PFSK-1 (cell line): ENCODE results near the gene CACNG1.

Experiments used
- FOXP2 ChIP-seq: optimal IDR thresholded peaks from 2 replicates; pipeline ENCODE3; 2011; ENCODE audit warnings: borderline replicate concordance, control low read depth, inconsistent platforms; ENCODE audit not compliant: insufficient read depth; ENCODE audit errors: extremely low read length, extremely low read depth
- POLR2AphosphoS5 ChIP-seq: IDR thresholded peaks from 2 replicates; pipeline ENCODE4 v1.6.1; 2012; ENCODE audit warnings: low read depth, mild to moderate bottlenecking, control low read depth, low read length, moderate library complexity
- SIN3A ChIP-seq: IDR thresholded peaks from 2 replicates; pipeline ENCODE4 v1.6.1; 2012; ENCODE audit warnings: mild to moderate bottlenecking, low read length, moderate library complexity, borderline replicate concordance; ENCODE audit not compliant: insufficient read depth
- TAF1 ChIP-seq: IDR thresholded peaks from 2 replicates; pipeline ENCODE4 v1.6.1; 2012; ENCODE audit warnings: low read length, control low read depth, borderline replicate concordance; ENCODE audit not compliant: insufficient read depth
- TF ChIP-seq, protein P1 (sequence below), 2 experiments: IDR thresholded peaks; 2 replicates each; pipeline versions ENCODE4 v1.6.1 to v1.8.0; 2011 to 2012; ENCODE audit warnings: low read depth in 2 of 2, low read length in 2 of 2, control low read depth in 1 of 2, inconsistent platforms in 1 of 2, mild to moderate bottlenecking in 1 of 2, moderate library complexity in 1 of 2; ENCODE audit not compliant: insufficient read depth in 1 of 2

CACNG1 gene

GRCh38 chr17:67021743-67022450 lies 22.5 kb upstream of the CACNG1 start:
- TF ChIP-seq POLR2AphosphoS5 (no peak), SIN3A (no peak), FOXP2 (no peak)
- TF ChIP-seq, protein P1, sequence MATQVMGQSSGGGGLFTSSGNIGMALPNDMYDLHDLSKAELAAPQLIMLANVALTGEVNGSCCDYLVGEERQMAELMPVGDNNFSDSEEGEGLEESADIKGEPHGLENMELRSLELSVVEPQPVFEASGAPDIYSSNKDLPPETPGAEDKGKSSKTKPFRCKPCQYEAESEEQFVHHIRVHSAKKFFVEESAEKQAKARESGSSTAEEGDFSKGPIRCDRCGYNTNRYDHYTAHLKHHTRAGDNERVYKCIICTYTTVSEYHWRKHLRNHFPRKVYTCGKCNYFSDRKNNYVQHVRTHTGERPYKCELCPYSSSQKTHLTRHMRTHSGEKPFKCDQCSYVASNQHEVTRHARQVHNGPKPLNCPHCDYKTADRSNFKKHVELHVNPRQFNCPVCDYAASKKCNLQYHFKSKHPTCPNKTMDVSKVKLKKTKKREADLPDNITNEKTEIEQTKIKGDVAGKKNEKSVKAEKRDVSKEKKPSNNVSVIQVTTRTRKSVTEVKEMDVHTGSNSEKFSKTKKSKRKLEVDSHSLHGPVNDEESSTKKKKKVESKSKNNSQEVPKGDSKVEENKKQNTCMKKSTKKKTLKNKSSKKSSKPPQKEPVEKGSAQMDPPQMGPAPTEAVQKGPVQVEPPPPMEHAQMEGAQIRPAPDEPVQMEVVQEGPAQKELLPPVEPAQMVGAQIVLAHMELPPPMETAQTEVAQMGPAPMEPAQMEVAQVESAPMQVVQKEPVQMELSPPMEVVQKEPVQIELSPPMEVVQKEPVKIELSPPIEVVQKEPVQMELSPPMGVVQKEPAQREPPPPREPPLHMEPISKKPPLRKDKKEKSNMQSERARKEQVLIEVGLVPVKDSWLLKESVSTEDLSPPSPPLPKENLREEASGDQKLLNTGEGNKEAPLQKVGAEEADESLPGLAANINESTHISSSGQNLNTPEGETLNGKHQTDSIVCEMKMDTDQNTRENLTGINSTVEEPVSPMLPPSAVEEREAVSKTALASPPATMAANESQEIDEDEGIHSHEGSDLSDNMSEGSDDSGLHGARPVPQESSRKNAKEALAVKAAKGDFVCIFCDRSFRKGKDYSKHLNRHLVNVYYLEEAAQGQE (IDR thresholded peaks at IDR 0.05; ENCODE audit: insufficient read depth in 1 of 2, low read depth in 2 of 2, low read length in 2 of 2): no peak

GRCh38 chr17:67022451-67022810 lies 21.9 kb upstream of the CACNG1 start:
- TF ChIP-seq, protein P1 (IDR thresholded peaks at IDR 0.05; ENCODE audit: insufficient read depth in 1 of 2, low read depth in 2 of 2, low read length in 2 of 2): no peak
- TF ChIP-seq SIN3A (no peak), TAF1 (no peak), POLR2AphosphoS5 (no peak), FOXP2 (no peak)

DNA sequence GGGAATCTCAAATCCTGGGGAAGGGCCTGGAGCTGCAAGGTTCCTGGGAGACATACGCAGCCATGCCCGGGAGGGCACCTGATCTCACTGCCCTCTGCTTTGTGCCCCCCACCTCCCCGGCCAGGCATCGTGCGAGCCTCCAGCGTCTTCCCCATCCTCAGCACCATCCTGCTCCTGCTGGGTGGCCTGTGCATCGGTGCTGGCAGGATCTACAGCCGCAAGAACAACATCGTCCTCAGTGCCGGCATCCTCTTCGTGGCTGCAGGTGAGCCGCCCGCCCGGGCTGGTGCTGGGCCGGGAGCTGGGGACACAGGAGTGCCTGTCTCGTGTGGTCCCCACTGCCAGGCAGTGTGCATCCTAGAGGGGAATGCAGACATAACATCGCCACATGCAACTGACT lies 19.6 kb upstream of the CACNG1 start:
- TF ChIP-seq, protein P1 (IDR thresholded peaks at IDR 0.05; ENCODE audit: insufficient read depth in 1 of 2, low read depth in 2 of 2, low read length in 2 of 2): no peak
- TF ChIP-seq TAF1 (no peak), POLR2AphosphoS5 (no peak), FOXP2 (no peak), SIN3A (no peak)

DNA sequence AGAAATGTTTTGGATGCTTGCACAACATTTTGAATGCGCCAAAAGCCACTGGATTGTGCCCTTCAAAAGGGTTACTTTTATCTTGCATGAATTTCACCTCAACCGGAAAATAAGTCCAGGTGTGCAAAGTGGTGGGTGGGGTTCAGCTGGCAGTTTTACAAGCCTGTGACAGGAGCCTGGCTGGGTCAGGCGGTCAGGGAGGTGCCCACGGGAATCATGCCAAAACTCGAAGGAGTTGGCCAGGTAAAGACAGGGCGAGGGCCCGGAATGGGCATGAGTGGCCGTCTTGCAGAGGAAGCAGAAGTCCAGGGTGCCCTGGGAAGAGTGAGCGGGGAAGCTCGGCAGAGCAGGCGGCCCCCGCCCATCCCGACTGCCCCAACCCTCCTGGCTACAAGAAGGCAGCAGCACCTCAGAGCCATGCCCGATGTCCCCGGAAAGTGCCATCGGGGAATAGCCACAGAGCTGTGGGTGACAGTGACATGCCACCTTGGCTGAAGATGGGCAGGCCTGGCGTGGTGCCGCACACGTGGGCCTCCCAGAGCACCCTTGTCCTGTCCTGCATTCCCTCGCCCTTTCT lies 19.1 kb upstream of the CACNG1 start:
- TF ChIP-seq FOXP2: no peak
- TF ChIP-seq, protein P1 (IDR thresholded peaks at IDR 0.05; ENCODE audit: insufficient read depth in 1 of 2, low read depth in 2 of 2, low read length in 2 of 2): no peak

DNA sequence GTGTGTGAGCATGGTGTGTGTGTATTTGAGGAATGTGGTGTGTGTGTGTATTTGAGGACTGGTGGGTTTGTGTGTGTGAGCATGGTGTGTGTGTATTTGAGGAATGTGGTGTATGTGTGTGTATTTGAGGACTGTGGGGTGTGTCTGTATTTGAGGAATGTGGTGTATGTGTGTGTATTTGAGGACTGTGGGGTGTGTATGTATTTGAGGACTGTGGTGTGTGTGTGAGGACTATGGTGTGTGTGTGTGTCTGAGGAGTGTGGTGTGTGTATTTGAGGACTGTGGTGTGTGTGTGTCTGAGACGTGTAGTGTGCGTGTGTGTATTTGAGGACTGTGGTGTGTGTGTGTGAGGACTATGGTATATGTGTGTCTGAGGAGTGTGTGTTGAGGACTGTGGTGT lies 18.0 kb upstream of the CACNG1 start:
- TF ChIP-seq FOXP2 (no peak), SIN3A (no peak), POLR2AphosphoS5 (no peak), TAF1 (no peak)
- TF ChIP-seq, protein P1 (IDR thresholded peaks at IDR 0.05; ENCODE audit: insufficient read depth in 1 of 2, low read depth in 2 of 2, low read length in 2 of 2): no peak
